HepG2 (cell line): Measurements from ENCODE around the gene LCA5. TPM values are rescaled to one million over a fixed set of nuclear protein-coding genes. Genes with fewer than 3 reads are reported as not detected.

ENCODE experiments used
- ARID5B ChIP-seq: IDR thresholded peaks from 2 replicates; pipeline ENCODE4 v1.4.0; 2020; ENCODE audit warnings: mild to moderate bottlenecking, missing genetic modification reagents
- CCDC6 ChIP-seq: sonication (generic); formaldehyde crosslinking; IDR thresholded peaks from 2 replicates; pipeline ENCODE4 v1.8.1; 2022; ENCODE audit warnings: mild to moderate bottlenecking, missing genetic modification reagents, moderate library complexity
- FOSL1 ChIP-seq: sonication (generic); formaldehyde crosslinking; IDR thresholded peaks from 2 replicates; pipeline ENCODE4 v1.9.0; 2021; ENCODE audit warnings: missing genetic modification reagents, borderline replicate concordance
- GMEB1 ChIP-seq: sonication (generic); formaldehyde crosslinking; IDR thresholded peaks from 2 replicates; pipeline ENCODE4 v1.5.1; 2020; ENCODE audit warnings: missing genetic modification reagents, mild to moderate bottlenecking, borderline replicate concordance
- KDM1A ChIP-seq: IDR thresholded peaks from 2 replicates; pipeline ENCODE4 v1.6.1; 2016; ENCODE audit warnings: missing compliant biosample characterization
- MED1 ChIP-seq: sonication (generic); formaldehyde crosslinking; IDR thresholded peaks from 2 replicates; pipeline ENCODE4 v1.4.0; 2020; ENCODE audit warnings: missing genetic modification reagents
- MXD3 ChIP-seq: IDR thresholded peaks from 2 replicates; pipeline ENCODE4 v1.6.1; 2016; ENCODE audit warnings: mild to moderate bottlenecking, missing biosample characterization, missing genetic modification reagents
- NRL ChIP-seq: sonication (generic); formaldehyde crosslinking; IDR thresholded peaks from 2 replicates; pipeline ENCODE4 v1.5.0; 2020; ENCODE audit warnings: missing genetic modification reagents, mild to moderate bottlenecking, moderate library complexity, borderline replicate concordance
- POGZ ChIP-seq: sonication (generic); formaldehyde crosslinking; IDR thresholded peaks from 2 replicates; pipeline ENCODE4 v1.4.0; 2020; ENCODE audit warnings: mild to moderate bottlenecking, missing genetic modification reagents
- SOX5 ChIP-seq: IDR thresholded peaks from 2 replicates; pipeline ENCODE4 v1.6.1; 2016; ENCODE audit warnings: borderline replicate concordance
- SOX6 ChIP-seq, 2 experiments: fragments of 450-650 bp in 1 of 2; sonication (generic) in 1 of 2; formaldehyde crosslinking in 1 of 2; IDR thresholded peaks; 2 replicates each; pipeline versions ENCODE4 v1.4.0 to v1.6.1; 2017 to 2020; ENCODE audit warnings: antibody characterized with exemption in 1 of 2, mild to moderate bottlenecking in 1 of 2, missing genetic modification reagents in 1 of 2
- SRSF9 ChIP-seq: fragments of 200-400 bp; formaldehyde crosslinking; IDR thresholded peaks from 2 replicates; pipeline ENCODE4 v1.6.1; 2018; ENCODE audit warnings: borderline replicate concordance, mild to moderate bottlenecking, low read depth, low read length; ENCODE audit not compliant: insufficient read depth, poor library complexity, severe bottlenecking
- TEAD3 ChIP-seq: optimal IDR thresholded peaks from 2 replicates; pipeline ENCODE3; 2016; ENCODE audit warnings: borderline replicate concordance
- ZBTB43 ChIP-seq: sonication (generic); formaldehyde crosslinking; conservative IDR thresholded peaks from 2 replicates; pipeline ENCODE4 v1.4.0; 2020; ENCODE audit warnings: missing genetic modification reagents
- ZNF17 ChIP-seq: sonication (generic); formaldehyde crosslinking; IDR thresholded peaks from 2 replicates; pipeline ENCODE4 v1.5.0; 2020; ENCODE audit warnings: mild to moderate bottlenecking, missing genetic modification reagents
- ZNF337 ChIP-seq: sonication (generic); formaldehyde crosslinking; IDR thresholded peaks from 2 replicates; pipeline ENCODE4 v1.5.1; 2020; ENCODE audit warnings: missing genetic modification reagents, low read depth, mild to moderate bottlenecking, borderline replicate concordance
- ZNF343 ChIP-seq: sonication (generic); formaldehyde crosslinking; IDR thresholded peaks from 2 replicates; pipeline ENCODE4 v1.4.0; 2020; ENCODE audit warnings: mild to moderate bottlenecking, missing genetic modification reagents
- ZNF350 ChIP-seq: sonication (generic); formaldehyde crosslinking; IDR thresholded peaks from 2 replicates; pipeline ENCODE4 v1.4.0; 2020; ENCODE audit warnings: mild to moderate bottlenecking, low read depth, missing genetic modification reagents, borderline replicate concordance
- ZNF382 ChIP-seq: sonication (generic); formaldehyde crosslinking; IDR thresholded peaks from 2 replicates; pipeline ENCODE4 v1.5.0; 2020; ENCODE audit warnings: missing genetic modification reagents, mild to moderate bottlenecking, borderline replicate concordance
- ZNF496 ChIP-seq: sonication (generic); formaldehyde crosslinking; IDR thresholded peaks from 2 replicates; pipeline ENCODE4 v1.8.1; 2023; ENCODE audit warnings: mild to moderate bottlenecking, moderate library complexity, missing genetic modification reagents; ENCODE audit not compliant: insufficient replicate concordance
- ZNF569 ChIP-seq: sonication (generic); formaldehyde crosslinking; IDR thresholded peaks from 2 replicates; pipeline ENCODE4 v1.5.0; 2020; ENCODE audit warnings: mild to moderate bottlenecking, missing genetic modification reagents, moderate library complexity, borderline replicate concordance
- ZNF674 ChIP-seq: sonication (generic); formaldehyde crosslinking; IDR thresholded peaks from 2 replicates; pipeline ENCODE4 v1.5.0; 2020; ENCODE audit warnings: low read depth, mild to moderate bottlenecking, missing genetic modification reagents
- ZNF816 ChIP-seq: sonication (generic); formaldehyde crosslinking; IDR thresholded peaks from 2 replicates; pipeline ENCODE4 v1.8.0; 2022; ENCODE audit warnings: missing genetic modification reagents, mild to moderate bottlenecking, borderline replicate concordance
- ZSCAN30 ChIP-seq: sonication (generic); formaldehyde crosslinking; IDR thresholded peaks from 2 replicates; pipeline ENCODE4 v1.5.0; 2020; ENCODE audit warnings: mild to moderate bottlenecking, missing genetic modification reagents
- polyA plus RNA-seq, 8 experiments: library from polyadenylated mRNA; depleted of rRNA in 3 of 8; stranded (reverse) in 7 of 8; unstranded in 1 of 8; fragments of >200 nt; fragmentation: Illumina TruSeq in 4 of 8; extraction: Trizol in 4 of 8; gene quantifications; 2 replicates each; pipeline versions ENCODE4 v1.2.1 to v1.2.3, GENCODE V29; 2011 to 2016; ENCODE audit warnings: low read depth in 4 of 8, missing spikeins in 1 of 8, mixed read lengths in 1 of 8; ENCODE audit not compliant: insufficient read depth in 1 of 8
- total RNA-seq, 5 experiments: library from RNA; depleted of rRNA; stranded (reverse); fragments of >200 nt; fragmentation: Illumina TruSeq; extraction: Trizol; gene quantifications; 2 replicates each; pipeline ENCODE4 v1.2.3, GENCODE V29; 2016; ENCODE audit warnings: low read depth in 1 of 5

The LCA5 gene
- total and polyA plus RNA-seq, 2 of the 13 experiments (the other 11 are each of a cell fraction or from before 2014, with no cell fraction given), result 0.84 to 4.6 TPM

GRCh38 chr6:79463621-79464050, 73.6 kb downstream of the LCA5 start (continued):
- peak; percentile 89 for TF ChIP-seq ARID5B
- TF ChIP-seq TEAD3 (CRISPR knock-in tag), result peak; percentile 95
- TF ChIP-seq POGZ (CRISPR knock-in tag), result peak; percentile 57
- TF ChIP-seq ZSCAN30 (CRISPR knock-in tag), result no peak
- TF ChIP-seq CCDC6 (CRISPR knock-in tag), result no peak
- no peak for TF ChIP-seq ZNF343
- TF ChIP-seq ZNF350 (CRISPR knock-in tag), result no peak
- TF ChIP-seq ZNF496, result no peak
- no peak for TF ChIP-seq NRL
- no peak for TF ChIP-seq ZNF816
- TF ChIP-seq GMEB1 (CRISPR knock-in tag), result no peak
- no peak for TF ChIP-seq SRSF9
- TF ChIP-seq ZNF337, result no peak
- TF ChIP-seq ZNF674 (CRISPR knock-in tag), result no peak
- TF ChIP-seq MXD3, result no peak
- no peak for TF ChIP-seq SOX6 (IDR thresholded peaks at IDR 0.05)
- peak; percentile 61; the same call in 1 of the 2 replicates for TF ChIP-seq SOX6 (CRISPR knock-in tag; IDR thresholded peaks at IDR 0.05)
- peak; percentile 40; the same call in 1 of the 2 replicates for TF ChIP-seq MED1 (CRISPR knock-in tag)
- peak; percentile 47; the same call in 1 of the 2 replicates for TF ChIP-seq ZBTB43
- TF ChIP-seq SOX5 (CRISPR knock-in tag), result peak; percentile 70; the same call in 1 of the 2 replicates
- no peak for TF ChIP-seq ZNF569 (CRISPR knock-in tag)
- TF ChIP-seq ZNF17 (CRISPR knock-in tag), result no peak
- peak; percentile 90 for TF ChIP-seq FOSL1 (CRISPR knock-in tag)
- TF ChIP-seq KDM1A (CRISPR knock-in tag), result no peak
- TF ChIP-seq ZNF382, result no peak
